DND-41 (cell line): ENCODE measurements around the gene LTF.

Experiments
- CTCF ChIP-seq: IDR thresholded peaks from 2 replicates; pipeline ENCODE4 v1.5.1; 2012; ENCODE audit warnings: borderline replicate concordance, low read length, moderate library complexity, mild to moderate bottlenecking; ENCODE audit not compliant: poor library complexity, severe bottlenecking; ENCODE audit errors: extremely low read depth
- EZH2 ChIP-seq: IDR thresholded peaks from 3 replicates; pipeline ENCODE4 v1.6.1; 2012; ENCODE audit warnings: borderline replicate concordance, low read depth, mild to moderate bottlenecking, moderate library complexity, low read length, inconsistent platforms; ENCODE audit not compliant: severe bottlenecking

- TF ChIP-seq CTCF (no peak), EZH2 (no peak)
Observed at GRCh38 chr3:46423588-46423987, 41.1 kb downstream of the LTF start.
